CD14-positive monocyte (primary cell): Measurements from ENCODE around the gene PAK4. TPM values are rescaled to one million over a fixed set of nuclear protein-coding genes. Genes with fewer than 3 reads are reported as not detected.

Source experiments
- DNase-seq, 3 donors: peaks; one replicate each; pipeline ENCODE4 v3.0.0-alpha.2; 2011 to 2022
- H2AFZ ChIP-seq: 2 replicates; pipeline ENCODE4 v1.6.0; 2012; ENCODE audit warnings: mild to moderate bottlenecking, low read depth, low read length, inconsistent platforms; ENCODE audit not compliant: insufficient read depth, poor library complexity, severe bottlenecking
- H3K27ac ChIP-seq, 2 donors: 1 replicate in 1 of 2; 2 replicates in 1 of 2; pipeline ENCODE4 v1.5.1; 2012 to 2013; ENCODE audit warnings: low read length in 2 of 2, control low read depth in 1 of 2, inconsistent platforms in 1 of 2, low read depth in 1 of 2, mild to moderate bottlenecking in 1 of 2
- H3K27me3 ChIP-seq, 2 donors: one replicate each; pipeline versions ENCODE4 v1.6.0 to v1.6.1; 2011 to 2013; ENCODE audit warnings: low read length in 2 of 2; ENCODE audit not compliant: control insufficient read depth in 2 of 2, insufficient read depth in 2 of 2
- H3K36me3 ChIP-seq, 2 donors: replicated peaks in 1 of 2; 1 replicate in 1 of 2; 2 replicates in 1 of 2; pipeline versions ENCODE4 v1.5.1 to v1.6.1; 2012 to 2013; ENCODE audit warnings: low read length in 2 of 2, control low read depth in 1 of 2, inconsistent platforms in 1 of 2, mild to moderate bottlenecking in 1 of 2; ENCODE audit not compliant: insufficient read depth in 2 of 2, control insufficient read depth in 1 of 2
- H3K4me1 ChIP-seq, 2 donors: 1 replicate in 1 of 2; 2 replicates in 1 of 2; pipeline versions ENCODE4 v1.5.1 to v1.6.1; 2012 to 2013; ENCODE audit warnings: low read length in 2 of 2, control low read depth in 1 of 2, inconsistent platforms in 1 of 2, mild to moderate bottlenecking in 1 of 2, moderate library complexity in 1 of 2; ENCODE audit not compliant: insufficient read depth in 2 of 2, control insufficient read depth in 1 of 2
- H3K4me2 ChIP-seq: replicated peaks from 2 replicates; pipeline ENCODE3; 2012; ENCODE audit warnings: low read length, moderate library complexity, mild to moderate bottlenecking; ENCODE audit not compliant: poor library complexity, severe bottlenecking; ENCODE audit errors: extremely low read depth
- H3K4me3 ChIP-seq, 3 experiments: fragments of 200-600 bp in 1 of 3; sonication (generic) in 1 of 3; replicated peaks in 1 of 3; 1 replicate in 2 of 3; 2 replicates in 1 of 3; pipeline ENCODE4 v1.5.1; 2011 to 2013; ENCODE audit warnings: low read length in 3 of 3, mild to moderate bottlenecking in 3 of 3, control low read depth in 2 of 3, low read depth in 2 of 3, inconsistent platforms in 1 of 3, moderate library complexity in 1 of 3
- H3K79me2 ChIP-seq: 2 replicates; pipeline ENCODE4 v1.6.0; 2012; ENCODE audit warnings: mild to moderate bottlenecking, control low read depth, inconsistent platforms, low read length, moderate library complexity; ENCODE audit not compliant: insufficient read depth
- H3K9ac ChIP-seq: 2 replicates; pipeline ENCODE4 v1.6.0; 2017; ENCODE audit warnings: low read length, mild to moderate bottlenecking; ENCODE audit not compliant: insufficient read depth, poor library complexity, severe bottlenecking
- H3K9me3 ChIP-seq, 2 donors: replicated peaks in 1 of 2; 1 replicate in 1 of 2; 2 replicates in 1 of 2; pipeline versions ENCODE4 v1.5.1 to v1.6.1; 2012 to 2013; ENCODE audit warnings: low read length in 2 of 2, control low read depth in 1 of 2; ENCODE audit not compliant: control insufficient read depth in 1 of 2, insufficient read depth in 1 of 2
- H4K20me1 ChIP-seq: 2 replicates; pipeline ENCODE4 v1.6.0; 2012; ENCODE audit warnings: mild to moderate bottlenecking, low read length, control low read depth, moderate library complexity; ENCODE audit not compliant: insufficient read depth
- H3K27ac Mint-ChIP-seq, 7 donors: one replicate each; pipeline ENCODE4 v1.8.0; 2020; ENCODE audit warnings: mild to moderate bottlenecking in 7 of 7, mixed read lengths in 7 of 7, moderate library complexity in 6 of 7, inconsistent platforms in 2 of 7
- H3K27me3 Mint-ChIP-seq, 3 donors: one replicate each; pipeline ENCODE4 v1.8.0; 2021 to 2022; ENCODE audit warnings: low read depth in 3 of 3, mild to moderate bottlenecking in 3 of 3, mixed read lengths in 3 of 3, moderate library complexity in 3 of 3, inconsistent platforms in 1 of 3
- H3K36me3 Mint-ChIP-seq, 2 donors: one replicate each; pipeline ENCODE4 v1.8.0; 2020; ENCODE audit warnings: mixed read lengths in 2 of 2, inconsistent platforms in 1 of 2, mild to moderate bottlenecking in 1 of 2
- H3K4me1 Mint-ChIP-seq: one replicate; pipeline ENCODE4 v1.8.0; 2020; ENCODE audit warnings: mild to moderate bottlenecking, mixed read lengths
- H3K4me3 Mint-ChIP-seq, 2 donors: one replicate each; pipeline ENCODE4 v1.8.0; 2020; ENCODE audit warnings: mild to moderate bottlenecking in 2 of 2, mixed read lengths in 2 of 2, moderate library complexity in 1 of 2
- H3K9me3 Mint-ChIP-seq, 7 donors: one replicate each; pipeline ENCODE4 v1.8.0; 2020 to 2022; ENCODE audit warnings: mixed read lengths in 7 of 7, mild to moderate bottlenecking in 6 of 7, moderate library complexity in 6 of 7, inconsistent platforms in 2 of 7
- CTCF ChIP-seq: fragments of 200-600 bp; IDR thresholded peaks from one replicate; pipeline ENCODE4 v1.8.0; 2022; ENCODE audit warnings: antibody characterized with exemption, mild to moderate bottlenecking
- WGBS: methylation state at CpG from one replicate; pipeline ENCODE4 v1.1.5; 2013; ENCODE audit warnings: missing lambda C conversion rate; ENCODE audit not compliant: insufficient coverage; 5-methylcytosine and 5-hydroxymethylcytosine counted together
- intact Hi-C, 2 donors: fragments of 100-400 bp; cut with micrococcal nuclease; formaldehyde crosslinking; loops; one replicate each; pipeline versions ENCODE4 v1.15.0 to v1.15.1; 2023
- polyA plus RNA-seq, 3 donors: library from polyadenylated mRNA; depleted of rRNA in 1 of 3; unstranded in 2 of 3; stranded (reverse) in 1 of 3; fragments of 300-500 nt in 2 of 3; fragments of >200 nt in 1 of 3; fragmentation: Illumina TruSeq in 2 of 3; gene quantifications; 1 replicate in 2 of 3; 2 replicates in 1 of 3; pipeline ENCODE4 v1.2.3, GENCODE V29; 2012 to 2021

The PAK4 gene
- polyA plus RNA-seq, 3 donors = 1.3 to 11.3 (median 1.5) TPM

- Histone ChIP-seq H3K79me2 (peaks cover 62% of the 10 kb centered on the region), H3K4me3 (no peak overlapping the region), H3K4me1 (peaks cover 17 to 21% of the 10 kb centered on the region in 2 donors), H4K20me1 (peaks cover 33% of the 10 kb centered on the region), H3K27ac (no peak overlapping the region), H3K9me3 (no peaks in the 10 kb centered on the region), H3K36me3 (no peaks in the 10 kb centered on the region), H3K9ac (no peak overlapping the region), H3K4me2 (no peak overlapping the region), H2AFZ (no peak overlapping the region), H3K27me3 (no peaks in the 10 kb centered on the region)
- 79% methylated on average over 3 of the region's 6 CpGs for WGBS
- no peak for DNase-seq
- H3K9me3 Mint-ChIP-seq = no peaks in the 10 kb centered on the region
- no peak for TF ChIP-seq CTCF
- peaks cover 3% of the 10 kb centered on the region in 2 donors for H3K36me3 Mint-ChIP-seq
- intact Hi-C loops = loop anchor here in 1 of 2 donors (5.0 kb wide), 1 partner anchor 414 kb away; the partner anchor contains the start of gene EID2
- H3K27ac Mint-ChIP-seq = no peak overlapping the region
- peaks cover 0 to 2% (median 0%) of the 10 kb centered on the region in 3 donors for H3K27me3 Mint-ChIP-seq
- no peak overlapping the region for H3K4me3 Mint-ChIP-seq
- H3K4me1 Mint-ChIP-seq = peaks cover 41% of the 10 kb centered on the region
Observed at GRCh38 chr19:39128516-39129079, 3.0 kb downstream of the PAK4 start.

GRCh38 chr19:39129116-39129515 is 3.5 kb downstream of the PAK4 start:
- Mint-ChIP-seq H3K4me3 (no peak overlapping the region), H3K27me3 (peaks cover 0 to 2% (median 0%) of the 10 kb centered on the region in 3 donors), H3K27ac (no peak overlapping the region), H3K4me1 (peaks cover 44% of the 10 kb centered on the region), H3K9me3 (no peaks in the 10 kb centered on the region), H3K36me3 (peaks cover 3% of the 10 kb centered on the region in 2 donors)
- Histone ChIP-seq H3K9me3 (no peaks in the 10 kb centered on the region), H3K79me2 (peaks cover 65% of the 10 kb centered on the region), H4K20me1 (peaks cover 38% of the 10 kb centered on the region), H3K27ac (no peak overlapping the region), H3K9ac (no peak overlapping the region), H3K27me3 (no peaks in the 10 kb centered on the region), H3K4me1 (peaks cover 18 to 25% of the 10 kb centered on the region in 2 donors), H3K4me3 (no peak overlapping the region), H2AFZ (no peak overlapping the region), H3K36me3 (no peaks in the 10 kb centered on the region), H3K4me2 (no peak overlapping the region)
- no peak for TF ChIP-seq CTCF
- DNase-seq = no peak
- WGBS = 96% methylated on average over 11 of the region's 11 CpGs
- intact Hi-C loops = loop anchor here in 1 of 2 donors (5.0 kb wide), 1 partner anchor 413 kb away; the partner anchor contains the start of gene EID2
